Stimulated activated CD4-positive, alpha-beta T cell treated with anti-CD3 and anti-CD28 coated beads, TNF-alpha, amount 100 ng/mL, for 24 hours (primary cell): ENCODE data around the gene DOK3.

Experiments
- DNase-seq, 3 experiments: peaks; one replicate each; pipeline ENCODE4 v3.0.0-alpha.2; 2020; ENCODE audit warnings: low read depth in 3 of 3

The DOK3 gene

GRCh38 chr5:177483994-177484901 lies 25.4 kb downstream of the DOK3 start:
- no peak for DNase-seq

- DNase-seq: no peak
Observed at GRCh38 chr5:177483042-177483441, 26.6 kb downstream of the DOK3 start.

- no peak for DNase-seq
Observed at GRCh38 chr5:177482359-177482795, 27.2 kb downstream of the DOK3 start.

- no peak for DNase-seq
Observed at GRCh38 chr5:177479774-177480173, 29.9 kb downstream of the DOK3 start.

GRCh38 chr5:177478711-177479646 lies 30.6 kb downstream of the DOK3 start:
- DNase-seq: no peak

- DNase-seq: no peak
Observed at GRCh38 chr5:177477701-177478477, 31.7 kb downstream of the DOK3 start.

- DNase-seq: no peak
Observed at GRCh38 chr5:177476531-177477233, 32.9 kb downstream of the DOK3 start.

GRCh38 chr5:177475563-177476427 lies 33.8 kb downstream of the DOK3 start:
- DNase-seq: no peak

- DNase-seq: no peak
Observed at GRCh38 chr5:177474846-177475562, 34.6 kb downstream of the DOK3 start.

GRCh38 chr5:177474002-177474476 lies 35.6 kb downstream of the DOK3 start:
- DNase-seq: no peak

GRCh38 chr5:177473443-177474001 lies 36.1 kb downstream of the DOK3 start, which contains the start of gene DBN1:
DBN1 (minus strand) TSS chr5:177473634; CDS start chr5:177473521, 113 bp downstream.
- no peak for DNase-seq

- DNase-seq: peak in 1 of 3 experiments; percentile 65
Observed at GRCh38 chr5:177472460-177473442, 36.9 kb downstream of the DOK3 start.

- no peak for DNase-seq
Observed at GRCh38 chr5:177471610-177472356, 37.8 kb downstream of the DOK3 start.

- DNase-seq: no peak
Observed at GRCh38 chr5:177470759-177471536, 38.7 kb downstream of the DOK3 start.

- DNase-seq: no peak
Observed at GRCh38 chr5:177469750-177470525, 39.7 kb downstream of the DOK3 start.
